ENCODE measurements around the gene ELOB.

The ELOB gene

DNA sequence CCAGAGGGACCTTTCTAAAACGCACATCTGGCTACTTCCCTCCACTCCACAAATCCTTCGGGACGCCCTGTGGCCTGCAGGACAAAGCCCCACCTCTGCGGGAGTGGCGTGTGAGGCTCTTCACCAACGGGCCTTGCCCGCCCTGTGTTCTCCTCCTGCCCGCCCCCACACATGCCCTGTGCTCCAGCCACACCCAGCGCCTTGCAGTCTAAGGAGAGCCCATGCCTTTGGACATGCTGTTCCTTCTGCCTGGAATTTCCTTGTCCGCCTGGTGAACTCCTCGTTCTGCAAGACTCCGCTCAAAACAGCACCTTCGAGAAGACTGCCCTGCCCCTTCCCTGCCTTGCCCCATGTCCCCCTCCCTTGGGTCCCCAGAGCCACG lies 7.4 kb downstream of the ELOB start:
- DNase-seq = no peak

DNA sequence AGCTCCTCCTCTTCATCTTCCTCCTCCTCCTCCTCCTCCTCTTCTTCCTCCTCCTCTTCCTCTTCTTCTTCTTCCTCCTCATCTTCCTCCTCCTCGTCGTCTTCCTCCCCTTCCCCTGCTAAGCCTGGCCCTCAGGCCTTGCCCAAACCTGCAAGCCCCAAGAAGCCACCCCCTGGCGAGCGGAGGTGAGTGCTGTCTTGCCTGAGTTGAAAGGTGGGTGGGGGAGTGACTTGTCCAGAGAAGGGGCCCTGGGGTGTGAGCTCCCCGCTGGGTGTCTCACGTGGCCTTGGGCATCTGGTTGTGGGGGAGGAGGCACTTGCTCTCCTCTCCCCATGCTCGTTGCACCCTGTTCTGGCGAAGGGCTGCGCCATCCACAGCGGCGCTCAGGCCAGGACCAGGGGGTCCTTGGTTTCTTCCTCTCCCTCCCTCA lies 8.0 kb downstream of the ELOB start:
- no peak for DNase-seq

GRCh38 chr16:2768403-2769089 lies 8.5 kb downstream of the ELOB start:
- DNase-seq = no peak

GRCh38 chr16:2767891-2768290 lies 9.2 kb downstream of the ELOB start:
- no peak for DNase-seq

DNA sequence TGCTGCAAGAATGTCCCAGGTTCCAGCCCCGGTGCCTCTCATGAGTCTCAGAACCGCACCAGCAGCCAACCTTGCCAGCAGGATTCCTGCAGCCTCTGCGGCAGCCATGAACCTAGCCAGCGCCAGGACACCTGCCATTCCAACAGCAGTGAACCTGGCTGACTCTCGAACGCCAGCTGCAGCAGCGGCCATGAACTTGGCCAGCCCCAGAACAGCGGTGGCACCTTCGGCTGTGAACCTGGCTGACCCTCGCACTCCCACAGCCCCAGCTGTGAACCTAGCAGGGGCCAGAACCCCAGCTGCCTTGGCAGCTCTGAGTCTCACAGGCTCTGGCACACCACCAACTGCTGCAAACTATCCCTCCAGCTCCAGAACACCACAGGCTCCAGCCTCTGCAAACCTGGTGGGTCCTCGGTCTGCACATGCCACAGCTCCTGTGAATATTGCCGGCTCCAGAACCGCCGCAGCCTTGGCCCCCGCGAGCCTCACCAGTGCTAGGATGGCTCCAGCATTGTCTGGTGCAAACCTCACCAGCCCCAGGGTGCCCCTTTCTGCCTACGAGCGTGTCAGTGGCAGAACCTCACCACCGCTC lies 9.8 kb downstream of the ELOB start:
- DNase-seq = no peak

DNA sequence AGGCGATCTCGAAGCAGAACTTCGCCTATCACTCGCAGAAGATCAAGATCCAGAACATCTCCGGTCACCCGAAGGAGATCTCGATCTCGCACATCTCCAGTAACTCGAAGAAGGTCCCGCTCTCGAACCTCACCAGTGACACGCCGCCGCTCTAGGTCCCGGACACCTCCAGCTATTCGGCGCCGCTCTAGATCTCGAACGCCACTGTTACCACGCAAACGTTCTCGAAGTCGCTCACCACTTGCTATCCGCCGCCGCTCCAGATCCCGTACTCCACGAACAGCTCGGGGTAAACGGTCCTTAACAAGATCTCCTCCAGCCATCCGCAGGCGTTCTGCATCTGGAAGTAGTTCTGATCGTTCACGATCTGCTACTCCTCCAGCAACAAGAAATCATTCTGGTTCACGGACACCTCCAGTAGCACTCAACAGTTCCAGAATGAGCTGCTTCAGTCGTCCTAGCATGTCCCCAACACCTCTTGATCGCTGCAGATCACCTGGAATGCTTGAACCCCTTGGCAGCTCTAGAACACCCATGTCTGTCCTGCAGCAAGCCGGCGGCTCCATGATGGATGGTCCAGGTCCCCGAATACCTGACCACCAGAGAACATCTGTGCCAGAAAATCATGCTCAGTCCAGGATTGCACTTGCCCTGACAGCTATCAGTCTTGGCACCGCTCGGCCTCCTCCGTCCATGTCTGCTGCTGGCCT lies 10.5 kb downstream of the ELOB start:
- no peak for DNase-seq

DNA sequence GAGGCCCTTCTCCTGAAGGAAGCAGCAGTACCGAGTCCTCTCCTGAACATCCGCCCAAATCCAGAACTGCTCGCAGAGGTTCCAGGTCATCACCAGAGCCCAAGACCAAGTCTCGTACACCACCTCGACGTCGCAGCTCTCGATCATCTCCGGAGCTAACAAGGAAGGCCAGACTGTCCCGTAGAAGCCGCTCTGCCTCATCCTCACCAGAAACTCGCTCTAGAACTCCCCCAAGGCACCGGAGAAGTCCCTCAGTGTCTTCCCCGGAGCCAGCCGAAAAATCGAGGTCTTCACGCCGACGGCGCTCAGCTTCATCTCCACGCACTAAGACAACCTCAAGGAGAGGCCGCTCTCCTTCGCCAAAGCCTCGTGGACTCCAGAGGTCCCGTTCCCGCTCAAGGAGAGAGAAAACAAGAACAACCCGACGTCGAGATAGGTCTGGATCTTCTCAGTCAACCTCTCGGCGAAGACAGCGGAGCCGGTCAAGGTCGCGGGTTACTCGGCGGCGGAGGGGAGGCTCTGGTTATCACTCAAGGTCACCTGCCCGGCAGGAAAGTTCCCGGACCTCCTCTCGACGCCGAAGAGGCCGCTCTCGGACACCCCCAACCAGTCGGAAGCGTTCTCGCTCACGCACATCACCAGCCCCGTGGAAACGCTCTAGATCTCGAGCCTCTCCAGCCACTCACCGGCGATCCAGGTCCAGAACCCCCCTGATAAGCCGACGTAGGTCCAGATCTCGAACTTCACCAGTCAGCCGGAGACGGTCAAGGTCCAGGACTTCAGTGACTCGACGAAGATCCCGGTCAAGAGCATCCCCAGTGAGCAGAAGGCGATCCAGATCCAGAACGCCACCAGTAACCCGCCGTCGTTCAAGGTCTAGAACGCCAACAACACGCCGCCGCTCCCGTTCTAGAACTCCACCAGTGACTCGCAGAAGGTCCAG lies 11.3 kb downstream of the ELOB start:
- DNase-seq = no peak

GRCh38 chr16:2764718-2765117 lies 12.4 kb downstream of the ELOB start:
- no peak for DNase-seq

DNA sequence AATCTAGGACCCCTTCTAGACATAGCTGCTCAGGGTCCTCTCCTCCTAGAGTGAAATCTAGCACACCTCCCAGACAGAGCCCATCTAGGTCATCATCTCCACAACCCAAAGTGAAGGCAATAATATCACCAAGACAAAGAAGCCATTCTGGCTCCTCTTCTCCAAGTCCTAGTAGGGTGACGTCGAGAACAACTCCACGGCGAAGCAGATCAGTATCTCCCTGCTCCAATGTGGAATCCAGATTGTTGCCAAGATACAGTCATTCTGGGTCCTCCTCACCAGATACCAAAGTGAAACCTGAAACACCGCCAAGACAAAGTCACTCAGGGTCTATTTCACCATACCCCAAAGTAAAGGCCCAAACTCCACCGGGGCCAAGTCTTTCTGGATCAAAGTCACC lies 13.9 kb downstream of the ELOB start:
- no peak for DNase-seq

DNA sequence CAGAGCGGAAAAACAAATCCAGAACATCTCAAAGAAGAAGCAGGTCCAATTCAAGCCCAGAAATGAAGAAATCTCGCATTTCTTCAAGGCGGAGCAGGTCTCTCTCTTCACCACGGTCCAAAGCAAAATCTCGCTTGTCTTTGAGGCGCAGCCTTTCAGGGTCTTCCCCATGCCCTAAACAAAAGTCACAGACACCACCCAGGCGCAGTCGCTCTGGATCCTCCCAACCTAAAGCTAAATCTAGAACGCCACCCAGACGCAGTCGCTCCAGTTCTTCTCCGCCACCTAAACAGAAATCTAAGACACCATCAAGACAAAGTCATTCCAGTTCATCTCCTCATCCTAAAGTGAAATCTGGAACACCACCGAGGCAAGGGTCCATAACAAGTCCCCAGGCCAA lies 14.4 kb downstream of the ELOB start:
- no peak for DNase-seq

GRCh38 chr16:2761886-2762583 lies 15.0 kb downstream of the ELOB start:
- DNase-seq = no peak

DNA sequence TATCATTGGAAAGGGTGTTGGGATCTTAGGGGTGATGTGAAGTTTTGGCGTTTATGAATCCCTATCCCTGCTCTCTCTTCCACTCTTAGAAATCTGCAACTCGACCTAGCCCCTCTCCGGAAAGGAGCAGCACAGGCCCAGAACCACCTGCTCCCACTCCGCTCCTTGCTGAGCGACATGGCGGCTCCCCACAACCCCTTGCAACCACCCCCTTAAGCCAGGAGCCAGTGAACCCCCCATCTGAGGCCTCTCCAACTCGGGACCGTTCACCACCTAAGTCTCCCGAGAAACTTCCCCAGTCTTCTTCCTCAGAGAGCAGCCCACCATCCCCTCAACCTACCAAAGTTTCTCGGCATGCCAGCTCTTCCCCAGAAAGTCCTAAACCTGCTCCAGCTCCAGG lies 15.6 kb downstream of the ELOB start:
- DNase-seq = no peak

DNA sequence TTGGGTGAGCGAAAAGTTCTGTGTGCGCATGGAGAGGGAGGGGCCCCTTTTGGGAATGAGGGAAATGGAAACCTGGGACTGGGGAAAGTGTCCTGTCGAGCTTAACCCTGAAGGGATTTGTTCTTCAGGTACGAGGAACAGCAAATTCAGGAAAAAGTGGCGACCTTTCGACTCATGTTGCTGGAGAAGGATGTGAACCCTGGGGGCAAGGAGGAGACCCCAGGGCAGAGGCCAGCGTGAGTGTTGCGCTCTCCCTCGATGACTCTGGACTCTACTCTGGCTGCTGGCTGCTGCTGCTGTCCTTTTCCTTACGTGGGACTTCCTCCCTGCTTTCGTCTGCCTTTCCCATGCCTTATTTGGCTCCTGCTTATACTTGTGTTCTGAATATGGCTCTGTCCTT lies 19.7 kb downstream of the ELOB start:
- DNase-seq = no peak

GRCh38 chr16:2756288-2757015 lies 20.6 kb downstream of the ELOB start:
- no peak for DNase-seq

DNA sequence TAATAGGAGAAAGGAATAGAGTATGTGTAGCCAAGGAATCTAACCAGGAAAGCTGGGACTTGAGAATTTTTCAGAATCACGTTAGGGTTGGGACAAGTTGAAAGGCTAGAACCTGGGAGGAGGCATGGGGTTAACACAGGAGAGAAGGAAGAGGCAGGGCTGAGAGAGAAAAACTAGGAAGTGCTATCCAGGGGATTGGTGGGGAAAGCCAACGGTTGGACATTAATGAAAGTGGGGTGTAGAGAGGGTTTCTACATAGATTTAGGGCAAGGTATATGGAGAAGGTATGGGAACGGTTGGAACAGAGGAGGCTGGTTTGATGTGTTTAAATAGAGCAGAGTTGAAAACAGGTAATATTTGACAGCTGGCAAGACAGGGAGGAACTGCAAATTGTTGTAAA lies 21.9 kb downstream of the ELOB start:
- DNase-seq = no peak

GRCh38 chr16:2753733-2754020 lies 23.4 kb downstream of the ELOB start:
- DNase-seq = peak in 2 of 58 donors; percentile 5 to 8

GRCh38 chr16:2752850-2753732 lies 24.0 kb downstream of the ELOB start:
- peak in 54 of 58 donors; percentile 41 to 97 (median 87) for DNase-seq

- peak; percentile 67 to 99 (median 93) for DNase-seq
Measured at GRCh38 chr16:2752035-2752849, 24.8 kb downstream of the ELOB start, which contains the start of gene SRRM2. TSS of gene SRRM2 (plus strand) at chr16:2752638. CDS start at chr16:2756365, 3,727 bp downstream.
